CD4-positive, alpha-beta T cell treated with Interferon alpha-2 for 1 hour (primary cell): ENCODE measurements around the gene PARVA.
A peak's percentile ranks its signal among the peaks of the same experiment; 100 is the strongest.

Experiments used
- DNase-seq, 2 donors: peaks; one replicate each; pipeline ENCODE4 v3.0.0-alpha.2; 2020 to 2022

Gene PARVA

GRCh38 chr11:12376259-12377081, 901 bp upstream of the PARVA start:
- DNase-seq: no peak

GRCh38 chr11:12377824-12378593, 638 bp downstream of the PARVA start:
- DNase-seq: peak in 1 of 2 donors; percentile 16

- DNase-seq: no peak
Measured at GRCh38 chr11:12380565-12381325, 3.4 kb downstream of the PARVA start.

DNA sequence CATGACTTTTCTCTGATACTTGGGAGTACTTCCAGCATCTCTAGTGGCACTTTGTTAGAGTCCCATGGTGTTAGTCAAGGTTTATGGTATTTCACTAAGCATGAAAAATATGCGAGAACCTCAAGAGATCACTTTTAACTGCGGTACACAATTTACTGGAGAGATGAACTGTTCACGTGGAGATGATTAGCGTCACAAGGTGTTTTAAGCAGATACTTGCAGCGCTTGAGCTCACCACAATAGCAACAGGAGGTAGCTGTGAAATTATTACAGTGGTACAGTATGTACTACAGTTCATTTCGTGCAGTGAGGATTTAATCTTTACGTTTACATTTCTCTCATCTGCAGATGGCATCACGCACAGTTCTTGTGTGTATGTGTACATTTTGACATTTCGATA, 4.5 kb downstream of the PARVA start:
- no peak for DNase-seq

GRCh38 chr11:12382451-12382850, 5.1 kb downstream of the PARVA start:
- no peak for DNase-seq

DNA sequence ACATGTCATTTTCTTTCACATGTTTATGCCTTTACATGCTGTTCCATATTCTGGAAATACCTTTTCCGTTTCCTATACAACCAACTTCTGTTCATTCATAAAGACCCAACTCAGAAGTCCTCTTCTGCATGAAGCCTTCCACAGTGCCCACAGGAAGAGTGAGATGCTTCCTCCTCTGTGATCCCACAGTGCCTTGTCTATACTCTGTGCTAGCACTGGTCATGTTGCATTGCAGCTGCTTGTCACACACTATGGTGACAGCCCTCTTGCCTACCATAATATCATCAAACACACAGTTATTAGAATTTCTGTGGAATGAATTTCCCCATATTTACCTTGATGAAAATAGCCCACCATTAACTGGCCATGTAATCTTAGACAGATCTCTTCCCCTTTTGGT, 8.9 kb downstream of the PARVA start:
- DNase-seq: no peak

DNA sequence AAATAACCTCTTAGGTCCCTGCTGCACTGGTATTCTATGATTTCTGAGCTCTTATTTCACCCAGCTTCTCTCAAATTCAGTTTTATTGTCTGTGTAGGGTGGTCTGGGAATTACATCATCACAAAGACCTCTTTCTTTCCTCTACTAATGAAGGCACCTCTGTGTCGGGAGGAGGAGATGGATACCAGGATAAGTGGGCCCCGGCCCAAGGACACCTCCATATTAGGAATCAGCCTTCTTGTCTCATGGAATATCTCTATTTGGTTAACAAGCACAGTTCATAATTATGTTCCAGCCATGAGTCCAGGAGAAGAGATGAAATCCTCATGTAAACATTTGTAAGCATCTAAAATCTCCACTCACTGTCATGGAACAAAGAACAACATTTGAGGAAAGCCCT, 9.4 kb downstream of the PARVA start:
- no peak for DNase-seq

DNA sequence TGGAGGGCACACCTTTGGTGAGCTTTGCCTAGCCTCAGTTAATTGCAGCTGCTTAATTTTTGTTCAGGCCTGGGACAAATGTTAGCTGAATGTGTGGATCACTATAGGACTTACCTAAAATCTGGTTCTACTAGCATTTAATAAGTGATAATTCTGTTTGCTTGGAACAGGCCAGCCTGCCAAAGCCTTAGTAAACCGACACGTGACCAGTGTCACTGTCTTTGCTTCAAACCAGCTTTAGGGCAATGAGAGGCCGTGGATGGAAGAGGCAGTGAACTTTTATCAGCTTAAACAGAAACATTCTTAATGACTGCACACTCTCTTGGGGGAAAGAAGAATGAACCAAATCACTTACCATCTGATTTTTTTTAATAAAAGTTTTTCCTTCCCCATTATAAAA, 10.8 kb downstream of the PARVA start:
- no peak for DNase-seq

DNA sequence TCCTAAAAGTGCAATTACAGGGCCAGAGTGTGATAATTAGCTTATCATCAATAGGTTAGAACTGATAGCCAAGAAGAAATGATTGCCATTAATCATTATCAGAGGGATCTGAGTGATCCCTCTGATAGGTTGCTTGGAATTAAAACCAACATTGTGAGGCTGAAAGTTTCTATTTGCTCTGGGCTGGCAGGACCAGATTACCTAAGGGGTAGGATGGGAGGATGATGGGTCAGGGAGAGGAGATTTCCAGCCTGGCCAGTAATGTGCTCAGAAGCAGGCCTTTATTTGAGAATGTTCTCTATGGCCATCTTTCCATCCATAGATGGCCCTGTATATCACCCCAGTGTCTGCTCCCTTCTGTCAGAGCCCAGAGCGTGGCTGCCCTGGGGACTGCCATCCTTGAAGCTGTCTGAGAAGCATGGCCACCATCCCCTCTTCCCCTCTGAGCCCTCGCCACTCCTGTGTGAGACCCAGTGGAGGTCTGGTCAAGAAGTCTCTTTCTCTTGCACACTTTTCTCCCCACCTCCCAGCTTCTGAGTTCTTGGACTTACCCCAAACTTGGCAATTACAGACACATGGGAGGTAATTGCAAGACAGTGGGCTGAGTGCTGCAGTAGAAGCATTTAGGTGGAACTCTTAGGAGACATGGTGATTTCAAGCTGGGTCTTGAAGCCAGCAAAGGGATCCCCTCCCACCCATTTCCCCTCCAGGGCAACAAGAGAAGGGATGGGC, 11.7 kb downstream of the PARVA start:
- DNase-seq: no peak

GRCh38 chr11:12389676-12390657, 12.6 kb downstream of the PARVA start:
- DNase-seq: no peak

GRCh38 chr11:12390687-12391110, 13.3 kb downstream of the PARVA start:
- no peak for DNase-seq

DNA sequence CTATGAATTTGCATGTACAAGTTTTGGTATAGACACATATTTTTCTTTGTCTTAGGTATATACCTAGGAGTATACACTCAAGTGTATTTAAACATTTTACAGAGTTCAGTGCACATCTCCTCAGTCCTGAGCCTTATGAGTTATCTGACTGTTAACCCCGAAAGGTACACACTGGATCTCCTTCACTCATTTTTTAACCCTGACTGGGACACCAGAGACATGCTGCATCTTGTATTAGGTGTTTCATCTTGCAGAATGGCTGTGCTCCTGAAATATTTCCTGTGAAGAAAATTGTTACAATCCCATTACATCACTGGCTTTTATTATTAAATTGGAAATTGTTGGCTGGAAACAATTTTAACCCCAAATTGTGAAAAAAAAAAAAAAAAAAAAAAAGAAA, 15.3 kb downstream of the PARVA start:
- no peak for DNase-seq

- no peak for DNase-seq
Measured at GRCh38 chr11:12393691-12394090, 16.3 kb downstream of the PARVA start.

GRCh38 chr11:12394601-12395000, 17.2 kb downstream of the PARVA start:
- DNase-seq: no peak

DNA sequence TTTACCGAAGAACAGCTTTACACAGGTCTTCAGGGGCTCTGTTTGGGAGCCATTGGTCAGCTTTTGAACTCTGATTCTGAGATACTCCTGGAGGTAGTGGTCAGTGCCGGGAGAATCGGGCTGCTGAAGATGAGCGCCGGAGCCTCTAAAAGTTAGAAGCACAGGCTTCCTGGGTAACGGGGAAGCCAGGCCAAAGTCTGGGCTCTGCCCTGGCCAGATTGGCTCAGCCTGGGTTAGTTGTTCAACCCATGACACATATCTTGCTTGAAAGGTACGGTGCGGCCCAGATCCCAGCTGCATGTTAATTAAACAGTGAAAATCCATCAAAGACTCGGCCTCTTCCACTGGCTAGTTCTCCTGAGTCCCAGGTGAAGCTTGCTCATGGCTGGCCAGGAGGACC, 18.0 kb downstream of the PARVA start:
- no peak for DNase-seq

GRCh38 chr11:12397931-12398334, 20.6 kb downstream of the PARVA start:
- DNase-seq: no peak

DNA sequence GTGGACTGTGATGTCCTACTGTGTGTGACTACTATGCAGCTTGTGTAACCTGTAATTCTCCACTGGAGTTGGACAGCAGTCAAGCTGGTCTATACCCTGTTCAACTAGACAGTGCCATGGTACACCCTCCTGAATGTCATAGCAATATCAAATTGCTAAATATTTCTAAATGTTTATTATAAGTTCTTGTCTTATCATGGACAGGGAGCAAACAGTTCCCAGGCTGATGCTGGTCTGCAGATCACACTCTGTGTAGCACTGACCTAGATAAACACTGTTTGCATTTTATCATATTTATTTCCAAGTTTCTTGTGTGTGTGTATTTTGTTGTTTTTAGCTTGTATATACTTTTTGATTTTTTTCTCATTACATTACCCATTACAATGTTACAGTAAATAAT, 22.0 kb downstream of the PARVA start:
- DNase-seq: no peak

GRCh38 chr11:12402025-12402424, 24.7 kb downstream of the PARVA start:
- no peak for DNase-seq

- no peak for DNase-seq
Measured at GRCh38 chr11:12402691-12403120, 25.3 kb downstream of the PARVA start.

DNA sequence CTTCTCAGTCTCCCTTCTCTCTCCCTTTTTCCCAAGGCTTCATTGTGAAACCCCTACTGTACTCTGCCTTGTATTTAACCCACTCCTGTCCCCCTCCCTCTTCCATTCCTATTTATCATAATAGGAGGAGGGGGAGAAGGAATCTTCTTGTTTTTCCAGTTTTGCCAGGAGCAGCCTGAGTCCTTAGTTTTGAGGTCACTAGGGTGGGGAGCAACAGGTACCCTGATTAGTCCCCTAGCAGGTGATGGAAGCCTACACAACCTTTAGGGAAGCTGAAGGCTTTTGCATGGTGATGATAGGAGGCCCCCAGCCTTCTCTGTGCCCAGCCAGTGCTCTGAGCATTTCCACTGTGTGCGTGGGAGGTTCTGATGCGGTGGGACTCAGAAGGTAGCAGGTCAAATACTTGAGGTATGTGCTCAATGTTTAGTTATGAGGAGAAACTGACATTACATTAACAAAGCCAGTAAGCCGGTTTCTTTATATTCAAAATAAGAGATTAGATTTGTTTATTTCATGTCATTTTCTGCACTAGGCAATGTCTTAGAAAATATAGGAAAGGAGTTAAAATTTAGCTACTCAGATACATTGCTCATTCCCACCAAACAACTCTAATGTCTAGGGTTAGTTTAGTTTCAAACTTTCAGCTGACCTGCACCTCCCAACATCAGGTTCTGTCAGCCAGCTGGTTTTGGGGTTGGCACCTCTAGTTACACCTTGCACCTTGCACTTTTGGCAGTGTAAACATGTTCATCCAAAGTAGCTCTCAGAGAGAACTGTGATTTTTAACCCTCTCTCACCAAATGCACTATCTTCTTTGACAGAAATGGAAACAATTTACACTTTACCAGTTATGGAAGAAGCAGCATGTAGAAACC, 26.0 kb downstream of the PARVA start:
- no peak for DNase-seq

GRCh38 chr11:12403997-12404350, 26.6 kb downstream of the PARVA start:
- no peak for DNase-seq
